GM20431 (cell line): Measurements from ENCODE around the gene DGUOK.

Source experiments
- in situ Hi-C: fragments of 300-500 bp; cut with MseI, MboI; formaldehyde crosslinking; loops from one replicate; pipeline ENCODE4 v1.15.0; 2020; ENCODE audit warnings: low sequenced_read_pairs; ENCODE audit not compliant: unreplicated experiment

The DGUOK gene

DNA sequence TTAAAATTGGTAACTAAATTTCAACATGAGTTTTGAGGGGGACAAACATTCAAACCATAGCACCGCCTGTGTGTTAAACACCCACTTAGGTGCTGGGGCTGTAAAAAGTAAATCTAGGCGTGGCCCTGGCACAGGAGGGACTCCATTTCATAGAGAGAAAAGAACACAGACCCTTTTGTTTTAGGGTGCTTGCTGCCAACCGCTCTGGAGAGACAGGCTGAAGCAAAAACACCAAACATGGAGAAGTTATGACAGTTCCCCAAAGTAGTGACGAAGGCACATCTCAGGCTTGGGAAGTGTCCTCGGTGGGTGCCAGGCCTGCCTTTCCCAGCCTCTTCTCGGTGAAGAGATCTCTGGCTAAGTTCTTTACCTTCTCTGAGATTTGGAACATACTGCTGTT, 28.7 kb upstream of the DGUOK start:
- in situ Hi-C loops, result no loop called here

DNA sequence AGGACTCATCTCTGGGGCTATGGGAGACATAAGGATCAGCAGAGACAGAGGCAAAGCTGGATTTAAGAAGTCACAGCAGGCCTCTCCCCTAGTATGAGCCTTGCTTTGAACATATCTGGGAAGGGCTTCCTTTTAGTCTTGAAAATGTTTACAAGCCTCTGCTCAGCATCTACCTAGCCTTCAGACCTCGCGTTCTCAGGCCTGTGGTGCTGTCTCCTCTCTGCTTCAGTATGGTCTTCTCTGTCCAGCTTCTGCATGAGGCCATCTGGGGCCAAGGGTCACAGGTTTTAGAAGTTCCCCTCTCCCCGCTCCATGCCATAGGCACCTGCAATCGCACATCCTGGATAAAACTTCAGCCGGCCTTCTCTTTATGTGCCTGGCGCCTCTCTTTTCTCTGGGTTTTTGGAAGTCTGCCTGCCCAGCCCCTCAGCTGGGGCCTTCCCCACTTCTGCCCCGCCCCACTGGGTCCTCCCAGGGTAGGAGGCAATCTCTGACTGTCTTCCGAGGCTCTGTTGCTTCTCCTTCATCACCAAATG, 26.8 kb upstream of the DGUOK start:
- in situ Hi-C loops, result loop anchor here (25.0 kb wide), 1 partner anchor 187 kb away; no protein-coding TSS in a partner anchor

DNA sequence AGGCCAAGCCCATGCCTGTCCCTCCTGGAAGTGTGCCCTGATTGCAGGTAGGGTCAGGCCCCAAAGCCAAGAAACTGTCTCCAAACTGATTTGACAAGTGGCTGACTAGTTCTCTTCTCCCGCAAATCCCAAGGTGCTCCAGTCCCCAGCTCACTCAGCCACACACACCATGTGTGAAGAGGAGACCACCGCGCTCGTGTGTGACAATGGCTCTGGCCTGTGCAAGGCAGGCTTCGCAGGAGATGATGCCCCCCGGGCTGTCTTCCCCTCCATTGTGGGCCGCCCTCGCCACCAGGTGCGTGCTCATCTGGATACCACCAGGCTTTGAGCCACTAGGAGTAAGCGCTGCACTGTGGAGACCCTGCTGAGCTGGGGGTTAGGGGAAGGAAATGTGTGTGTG, 25.5 kb upstream of the DGUOK start:
- in situ Hi-C loops, result loop anchor here (25.0 kb wide), 1 partner anchor 186 kb away; no protein-coding TSS in a partner anchor

DNA sequence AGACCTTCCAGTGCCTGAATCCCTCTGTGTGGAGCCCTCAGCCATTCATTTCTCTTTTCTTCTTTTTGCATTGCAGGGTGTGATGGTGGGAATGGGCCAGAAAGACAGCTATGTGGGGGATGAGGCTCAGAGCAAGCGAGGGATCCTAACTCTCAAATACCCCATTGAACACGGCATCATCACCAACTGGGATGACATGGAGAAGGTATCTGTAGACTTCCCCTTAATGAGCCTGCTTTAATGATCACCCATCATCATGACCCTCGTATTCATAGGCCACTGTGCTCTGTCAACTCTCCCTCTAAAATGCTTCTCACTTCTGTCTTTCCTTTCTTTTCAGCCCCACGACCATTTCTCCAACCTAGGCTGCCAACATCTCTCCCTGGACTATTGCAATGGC, 24.4 kb upstream of the DGUOK start:
- in situ Hi-C loops, result loop anchor here (25.0 kb wide), 1 partner anchor 185 kb away; no protein-coding TSS in a partner anchor

DNA sequence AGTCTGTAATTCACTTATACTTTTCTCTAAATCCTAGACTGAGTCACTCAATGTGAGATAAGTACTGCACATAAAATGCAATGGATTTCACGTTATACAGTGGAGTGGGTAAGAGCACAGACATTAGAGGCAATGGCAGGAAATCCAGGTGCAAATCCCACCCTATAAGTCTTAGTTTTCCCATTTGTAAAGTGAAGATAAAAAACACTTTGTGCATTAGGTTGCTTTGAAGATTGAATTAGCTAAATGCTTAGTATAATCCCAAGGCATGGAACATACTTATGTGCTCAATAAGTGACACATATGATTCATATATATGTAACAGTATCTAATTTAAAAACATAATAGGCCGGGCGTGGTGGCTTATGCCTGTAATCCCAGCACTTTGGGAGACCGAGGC, 23.4 kb upstream of the DGUOK start:
- in situ Hi-C loops, result loop anchor here (25.0 kb wide), 1 partner anchor 184 kb away; no protein-coding TSS in a partner anchor

DNA sequence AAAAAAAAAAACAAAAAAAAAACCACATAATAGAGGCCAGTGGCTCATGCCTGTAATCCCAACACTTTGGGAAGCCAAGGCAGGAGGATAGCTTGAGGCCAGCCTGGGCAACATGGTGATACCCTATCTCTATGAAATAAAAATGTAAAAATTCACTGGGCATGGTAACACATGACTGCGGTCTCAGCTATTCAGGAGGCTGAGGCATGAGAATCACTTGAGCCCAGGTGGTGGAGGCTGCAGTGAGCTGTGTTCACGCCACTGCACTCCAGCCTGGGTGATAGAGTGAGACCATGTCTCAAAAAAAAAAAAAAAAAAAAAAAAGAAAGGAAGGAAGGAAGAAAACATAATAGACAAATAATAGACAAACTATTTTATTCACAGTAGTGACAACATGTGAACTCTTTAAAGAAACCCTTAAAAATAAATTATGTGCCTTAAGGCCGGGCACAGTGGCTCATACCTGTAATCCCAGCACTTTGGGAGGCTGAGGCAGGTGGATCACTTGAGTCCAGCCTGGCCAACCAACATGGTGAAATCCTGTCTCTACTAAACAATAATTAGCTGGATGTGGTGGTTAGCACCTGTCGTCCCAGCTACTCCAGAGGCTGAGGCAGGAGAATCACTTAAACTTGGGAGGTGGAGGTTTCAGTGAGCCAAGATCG, 22.6 kb upstream of the DGUOK start:
- in situ Hi-C loops, result loop anchor here (25.0 kb wide), 1 partner anchor 183 kb away; no protein-coding TSS in a partner anchor

DNA sequence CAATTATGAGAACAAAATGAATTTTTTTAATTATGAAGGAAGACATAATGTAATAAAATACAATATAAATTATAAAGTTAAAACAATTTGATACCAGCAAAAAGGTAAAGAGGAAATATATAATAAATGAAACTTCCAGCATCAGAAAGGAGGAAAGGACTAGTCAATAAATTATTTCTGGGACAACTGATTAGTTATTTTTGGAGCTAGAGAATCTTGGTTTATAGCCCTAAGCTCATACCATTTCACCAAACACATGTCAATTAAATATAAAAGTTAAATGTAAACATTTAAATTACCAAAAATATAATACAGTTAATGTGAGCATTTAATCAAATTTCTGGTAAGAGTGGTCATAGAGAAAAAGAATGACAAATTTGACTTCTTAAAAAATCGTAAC, 21.7 kb upstream of the DGUOK start:
- in situ Hi-C loops, result loop anchor here (25.0 kb wide), 1 partner anchor 182 kb away; no protein-coding TSS in a partner anchor

DNA sequence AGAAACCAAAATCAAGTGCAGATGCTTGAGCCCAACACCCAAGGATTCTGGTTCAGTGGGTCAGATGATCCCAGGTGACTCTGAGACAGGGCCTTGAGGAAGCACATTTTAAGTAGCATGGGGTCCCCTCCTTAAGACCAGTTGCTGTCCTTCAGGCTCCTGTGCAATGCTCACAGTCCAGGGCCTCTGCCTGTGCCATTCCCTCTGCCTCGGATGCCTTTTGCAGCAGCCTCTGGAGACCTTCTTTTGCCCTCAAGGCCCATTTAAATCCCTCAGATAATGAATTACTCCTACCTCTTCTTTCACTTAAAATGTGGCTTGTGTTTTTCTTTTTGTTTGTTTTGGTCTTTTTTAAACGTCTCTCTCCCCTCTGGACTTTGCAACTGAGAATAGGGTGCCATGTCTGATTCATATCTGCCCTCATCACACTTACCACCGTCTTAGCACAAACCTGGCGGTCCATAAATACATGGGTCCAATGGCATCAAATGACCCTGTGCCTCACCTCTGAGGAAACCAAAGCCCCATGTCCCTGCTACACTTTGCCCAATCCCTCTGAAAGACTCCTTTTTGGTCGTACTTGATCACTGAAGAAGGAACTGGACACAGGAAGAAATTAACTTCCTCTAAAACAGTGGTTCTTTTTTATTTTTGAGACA, 19.7 kb upstream of the DGUOK start:
- in situ Hi-C loops, result loop anchor here (25.0 kb wide), 1 partner anchor 180 kb away; no protein-coding TSS in a partner anchor

DNA sequence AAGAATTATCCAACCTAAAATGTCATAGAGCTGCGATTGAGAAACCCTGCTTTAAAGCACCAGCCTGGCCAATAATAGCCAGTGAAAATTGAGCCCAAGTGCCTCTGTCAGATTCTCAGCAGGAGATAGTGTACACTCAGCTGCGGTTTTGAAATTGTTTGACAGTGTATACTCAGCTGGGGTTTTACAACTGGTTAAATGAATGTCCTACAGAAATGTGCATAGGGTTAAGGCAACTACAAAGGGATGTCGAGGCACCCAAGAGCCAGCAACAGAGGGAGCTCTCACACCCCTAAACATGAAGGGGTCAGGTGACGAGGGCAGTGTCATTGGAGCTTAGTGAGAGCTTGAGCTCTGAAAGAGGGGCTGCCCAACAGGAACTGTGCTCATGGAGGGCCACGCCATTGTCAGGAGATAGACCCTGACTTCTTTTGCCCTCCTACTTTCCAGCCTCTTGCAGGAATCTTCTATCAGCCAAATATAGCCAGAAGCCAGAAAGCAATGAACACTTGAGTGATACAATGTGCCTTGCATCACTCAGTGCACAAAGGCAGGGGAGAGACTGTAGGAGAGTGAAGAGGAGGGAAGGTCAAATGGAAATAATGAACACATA, 18.7 kb upstream of the DGUOK start:
- in situ Hi-C loops, result loop anchor here (25.0 kb wide), 1 partner anchor 179 kb away; no protein-coding TSS in a partner anchor

DNA sequence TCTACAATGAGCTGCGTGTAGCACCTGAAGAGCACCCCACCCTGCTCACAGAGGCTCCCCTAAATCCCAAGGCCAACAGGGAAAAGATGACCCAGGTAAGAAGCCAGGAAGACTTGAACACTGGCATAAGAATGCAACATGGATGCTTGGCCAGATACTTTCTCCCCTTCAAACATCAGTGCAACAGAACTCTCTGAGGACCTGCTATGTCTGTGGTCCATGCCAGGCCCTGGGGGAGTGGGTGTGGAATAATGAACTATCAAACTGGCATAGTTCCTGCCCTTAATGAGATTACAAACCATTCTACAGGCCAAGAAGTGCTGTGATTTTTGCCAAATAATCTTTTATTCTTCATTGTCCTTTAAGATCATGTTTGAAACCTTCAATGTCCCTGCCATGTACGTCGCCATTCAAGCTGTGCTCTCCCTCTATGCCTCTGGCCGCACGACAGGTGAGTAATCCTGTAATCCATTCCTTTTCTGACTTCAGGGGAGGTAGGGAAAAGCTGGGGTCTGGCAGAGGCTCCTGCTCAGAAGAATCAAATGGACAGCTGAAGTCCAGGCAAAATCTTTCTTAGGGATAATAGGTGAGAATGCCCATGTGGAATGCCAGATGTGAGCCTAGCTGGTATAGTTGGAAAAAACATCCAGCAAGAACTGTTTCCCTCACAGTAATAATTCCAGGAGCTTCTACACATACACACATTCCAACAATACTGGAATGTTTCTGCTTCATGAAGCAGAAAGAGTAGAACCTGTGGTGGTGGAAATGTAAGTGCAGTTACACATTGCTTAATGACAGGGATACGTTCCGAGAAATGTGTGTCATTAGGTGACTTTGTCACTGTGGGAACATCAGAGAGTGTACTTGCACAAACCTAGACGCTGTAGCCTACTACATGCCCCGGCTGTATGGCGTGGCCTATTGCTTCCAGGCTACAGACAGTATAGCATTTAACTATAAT, 17.7 kb upstream of the DGUOK start:
- in situ Hi-C loops, result loop anchor here (25.0 kb wide), 1 partner anchor 178 kb away; no protein-coding TSS in a partner anchor

DNA sequence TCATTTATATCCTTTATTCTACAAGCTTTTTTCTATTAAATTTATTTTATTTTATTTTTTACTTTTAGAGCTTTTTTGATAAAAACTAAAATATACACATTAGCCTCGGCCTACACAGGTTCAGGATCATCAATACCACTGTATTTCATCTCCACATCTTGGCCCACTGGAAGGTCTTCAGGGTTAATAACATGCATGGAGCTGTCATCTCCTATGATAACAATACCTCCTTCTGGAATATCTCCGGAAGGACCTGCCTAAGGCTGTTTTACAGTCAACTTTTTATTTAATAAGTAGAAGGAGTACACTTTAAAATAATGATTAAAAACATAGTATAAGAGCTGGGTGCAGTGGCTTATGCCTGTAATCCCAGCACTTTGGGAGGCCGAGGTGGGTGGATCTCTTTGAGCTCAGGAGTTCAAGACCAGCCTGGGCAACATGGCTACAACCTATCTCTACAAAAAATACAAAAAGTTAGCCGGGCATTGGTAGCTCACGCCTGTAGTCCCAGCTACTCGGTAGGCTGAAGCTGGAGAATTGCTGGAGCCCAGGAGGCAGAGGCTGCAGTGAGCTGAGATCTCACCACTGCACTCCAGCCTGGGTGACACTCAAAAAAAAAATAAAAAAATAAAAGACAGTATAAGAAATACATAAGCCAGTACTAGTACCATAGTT, 15.7 kb upstream of the DGUOK start:
- in situ Hi-C loops, result loop anchor here (25.0 kb wide), 1 partner anchor 176 kb away; no protein-coding TSS in a partner anchor

DNA sequence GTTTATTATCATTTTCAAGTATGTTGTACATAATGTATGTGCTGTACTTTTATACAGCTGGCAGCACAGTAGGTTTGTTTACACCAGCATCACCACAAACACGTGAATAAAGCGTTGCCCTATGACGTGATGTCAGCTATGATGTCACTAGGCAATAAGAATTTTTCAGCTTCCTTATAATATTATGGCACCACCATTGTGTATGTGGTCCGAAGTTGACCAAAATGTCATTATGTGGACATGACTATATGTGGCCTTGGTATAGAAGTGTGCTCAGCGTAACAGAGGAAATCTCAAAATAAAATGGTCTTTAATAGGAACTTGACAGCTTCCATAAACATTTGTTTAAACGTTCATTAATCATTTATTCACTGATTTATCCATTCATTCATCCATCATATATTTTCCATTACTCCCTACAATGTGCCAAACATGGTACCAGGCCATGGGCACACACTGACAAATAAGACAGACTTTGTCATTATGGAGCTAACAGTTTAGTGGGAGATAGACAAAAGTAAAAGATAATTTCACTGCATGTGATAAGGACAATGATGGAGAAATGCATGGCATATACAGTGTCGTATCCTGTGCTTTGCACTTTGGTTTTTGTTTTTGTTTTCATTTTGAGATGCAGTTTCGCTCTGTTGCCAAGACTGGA, 15.0 kb upstream of the DGUOK start:
- in situ Hi-C loops, result loop anchor here (25.0 kb wide), 1 partner anchor 176 kb away; no protein-coding TSS in a partner anchor

DNA sequence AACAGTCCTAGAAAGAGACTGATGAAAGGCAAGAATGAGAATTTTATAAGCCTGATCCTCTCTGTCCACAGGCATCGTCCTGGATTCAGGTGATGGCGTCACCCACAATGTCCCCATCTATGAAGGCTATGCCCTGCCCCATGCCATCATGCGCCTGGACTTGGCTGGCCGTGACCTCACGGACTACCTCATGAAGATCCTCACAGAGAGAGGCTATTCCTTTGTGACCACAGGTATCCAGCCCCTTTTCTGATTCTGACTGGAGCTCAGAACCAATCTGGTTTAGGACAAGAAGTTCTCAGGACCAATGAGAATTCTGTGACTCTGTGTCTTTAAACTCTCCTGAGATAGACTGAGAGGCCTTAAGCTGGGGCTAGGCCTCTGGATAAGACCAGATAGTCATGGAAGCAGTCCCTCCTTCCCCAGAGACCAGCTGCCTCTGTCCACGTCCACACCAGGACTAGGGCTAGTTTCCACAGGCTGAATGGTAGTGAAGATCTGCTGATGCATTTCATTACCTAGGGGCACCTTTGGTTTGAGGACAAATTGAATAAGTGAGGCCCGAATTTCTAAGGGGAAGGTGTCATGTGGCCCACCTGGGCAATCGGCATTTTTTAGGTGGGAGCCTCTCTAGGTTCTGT, 13.1 kb upstream of the DGUOK start:
- in situ Hi-C loops, result loop anchor here (25.0 kb wide), 1 partner anchor 174 kb away; no protein-coding TSS in a partner anchor

DNA sequence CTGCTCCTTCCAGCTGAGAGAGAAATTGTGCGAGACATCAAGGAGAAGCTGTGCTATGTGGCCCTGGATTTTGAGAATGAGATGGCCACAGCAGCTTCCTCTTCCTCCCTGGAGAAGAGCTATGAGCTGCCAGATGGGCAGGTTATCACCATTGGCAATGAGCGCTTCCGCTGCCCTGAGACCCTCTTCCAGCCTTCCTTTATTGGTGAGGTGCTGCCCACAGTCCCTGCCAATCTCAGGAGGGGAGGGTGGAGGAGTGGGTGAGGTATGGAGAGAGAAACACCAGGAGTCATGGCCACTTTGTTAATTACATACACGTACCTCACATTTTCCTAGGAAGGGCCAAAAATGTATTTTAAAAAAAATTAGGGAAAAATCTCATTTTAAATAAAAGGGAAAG, 12.0 kb upstream of the DGUOK start:
- in situ Hi-C loops, result loop anchor here (25.0 kb wide), 1 partner anchor 173 kb away; no protein-coding TSS in a partner anchor

DNA sequence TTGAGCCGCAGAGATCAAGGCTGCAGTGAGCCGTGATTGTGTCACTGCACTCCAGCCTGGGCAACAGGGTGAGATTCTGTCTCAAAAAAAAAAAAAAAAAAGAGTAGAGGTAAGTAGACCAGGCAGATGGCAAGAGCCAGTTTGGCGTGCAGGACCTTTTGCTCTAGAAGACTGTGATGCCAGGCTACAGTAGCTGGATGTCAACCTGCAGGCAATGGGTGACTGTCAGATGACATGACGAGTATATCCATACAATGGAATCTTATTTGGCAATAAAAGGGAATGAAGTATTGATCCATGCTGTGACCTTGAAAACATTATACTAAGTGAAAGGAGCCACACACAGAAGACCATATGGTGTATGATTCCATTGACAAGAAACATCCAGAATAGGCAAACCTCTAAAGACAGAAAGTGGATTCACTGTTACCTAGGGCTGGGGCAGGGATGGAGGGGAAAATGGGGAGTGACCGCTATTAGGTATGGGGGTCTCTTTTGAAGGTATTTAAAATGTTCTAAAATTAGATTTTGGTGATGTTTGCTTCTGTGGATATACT, 11.2 kb upstream of the DGUOK start:
- in situ Hi-C loops, result loop anchor here (25.0 kb wide), 1 partner anchor 172 kb away; no protein-coding TSS in a partner anchor

DNA sequence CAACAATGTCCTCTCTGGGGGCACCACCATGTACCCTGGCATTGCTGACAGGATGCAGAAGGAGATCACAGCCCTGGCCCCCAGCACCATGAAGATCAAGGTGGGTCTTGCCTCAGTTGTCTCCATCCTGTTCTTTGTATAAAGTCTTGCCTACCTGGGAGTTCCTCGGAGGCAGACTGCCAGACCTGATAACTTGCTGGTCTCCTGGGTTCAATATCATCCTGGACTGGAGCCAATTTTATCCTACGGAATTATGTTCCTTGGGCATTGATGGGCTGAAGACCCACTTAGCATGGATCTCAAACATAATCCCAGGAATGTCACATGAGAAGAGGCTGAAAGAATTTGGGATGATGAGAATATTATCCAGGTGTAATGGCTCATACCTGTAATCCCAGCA, 10.0 kb upstream of the DGUOK start:
- in situ Hi-C loops, result loop anchor here (25.0 kb wide), 1 partner anchor 171 kb away; no protein-coding TSS in a partner anchor

DNA sequence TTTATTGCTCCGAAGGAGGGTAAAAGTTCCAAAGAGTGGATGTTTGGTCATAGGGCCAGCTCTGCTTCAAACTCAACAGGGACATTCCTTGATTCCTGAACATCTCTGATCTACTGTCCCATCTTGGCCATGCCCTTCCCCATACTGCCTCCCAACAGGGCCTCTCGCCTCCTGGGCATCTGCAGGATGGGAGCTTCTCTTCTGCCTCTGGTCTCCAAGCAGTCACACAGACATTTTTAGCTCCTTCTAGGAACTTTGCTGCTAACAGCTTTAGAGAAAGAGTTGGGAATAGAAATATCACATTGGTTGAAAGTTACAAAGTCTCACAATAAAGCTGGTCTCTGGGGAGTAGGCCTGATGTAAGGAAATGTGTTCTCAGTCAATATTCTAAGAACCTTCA, 9.4 kb upstream of the DGUOK start:
- in situ Hi-C loops, result loop anchor here (25.0 kb wide), 1 partner anchor 170 kb away; no protein-coding TSS in a partner anchor
